Measurements from ENCODE around the gene TSSC4.

GRCh38 chr11:2377511-2378443 is 22.8 kb upstream of the TSSC4 start:
- TF ChIP-seq POLR2A (IDR thresholded peaks at IDR 0.05; ENCODE audit: borderline replicate concordance, extremely low read depth, insufficient read depth, insufficient read length), result no peak
- TF ChIP-seq CTCF (IDR thresholded peaks at IDR 0.05 in 2 of 3, conservative IDR thresholded peaks at IDR 0.05 in 1 of 3; ENCODE audit: borderline replicate concordance in 1 of 3, insufficient read depth in 1 of 3, low read depth in 2 of 3, low read length in 2 of 3), result no peak
- no peak for TF ChIP-seq YY1 (IDR thresholded peaks at IDR 0.05; ENCODE audit: extremely low read depth, insufficient replicate concordance, low read depth, low read length)
- TF ChIP-seq RAD21 (IDR thresholded peaks at IDR 0.05; ENCODE audit: low read depth), result no peak
- no peak for TF ChIP-seq REST (IDR thresholded peaks at IDR 0.05; ENCODE audit: low read depth)

All from HCT116 (cell line).